ENCODE results near the gene BRSK1.
A peak's percentile ranks its signal among the peaks of the same experiment; 100 is the strongest.

The BRSK1 gene

DNA sequence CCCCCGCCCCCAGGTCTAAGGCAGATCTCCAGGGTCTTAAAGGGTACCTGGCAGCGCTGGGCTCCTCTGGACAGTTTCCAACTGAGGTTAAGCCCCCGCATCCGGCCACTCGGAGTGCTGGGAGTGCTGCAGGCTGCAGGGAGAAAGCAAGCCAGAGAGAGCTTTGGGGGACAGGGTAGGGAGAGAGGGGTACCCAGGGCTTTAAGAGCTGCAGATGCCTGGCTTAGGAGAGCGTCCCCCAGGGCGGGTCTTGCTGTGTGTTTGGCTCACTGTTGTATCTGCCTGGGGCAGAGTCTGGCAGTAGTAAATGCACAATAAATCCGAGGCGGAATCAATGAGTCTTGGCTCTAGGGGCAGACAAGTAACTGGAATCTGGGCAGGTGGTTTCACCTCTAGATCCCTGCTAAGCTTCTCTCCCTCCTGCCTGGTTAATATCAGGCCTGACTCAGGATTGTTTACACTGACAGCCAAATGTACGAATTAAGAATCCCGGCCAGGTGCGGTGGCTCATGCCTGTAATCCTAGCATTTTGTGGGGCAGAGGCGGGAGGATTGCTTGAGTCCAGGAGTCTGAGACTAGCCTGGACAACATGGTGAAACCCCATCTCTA, 71.5 kb downstream of the BRSK1 start:
- DNase-seq, result no peak

DNA sequence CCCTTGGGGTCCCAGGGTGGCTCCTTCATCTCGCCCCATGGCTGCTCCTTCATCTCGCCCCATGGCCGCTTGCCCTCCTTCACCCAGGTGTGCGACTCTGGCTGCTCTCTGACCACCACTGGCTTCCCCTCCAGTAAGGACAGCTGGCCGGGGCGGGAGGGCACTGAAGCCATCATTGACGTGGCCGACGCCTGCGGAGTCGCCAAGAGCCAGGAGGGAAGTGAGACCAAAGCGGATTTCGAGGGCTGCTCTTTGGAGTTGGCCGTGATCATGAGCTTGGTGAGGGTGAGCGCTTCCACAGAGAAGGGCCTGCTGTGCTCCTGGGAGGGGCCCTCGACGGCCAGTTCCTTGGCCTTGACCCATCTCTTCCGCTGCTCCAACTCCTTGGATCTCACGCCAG, 74.7 kb downstream of the BRSK1 start:
- no peak for DNase-seq

DNA sequence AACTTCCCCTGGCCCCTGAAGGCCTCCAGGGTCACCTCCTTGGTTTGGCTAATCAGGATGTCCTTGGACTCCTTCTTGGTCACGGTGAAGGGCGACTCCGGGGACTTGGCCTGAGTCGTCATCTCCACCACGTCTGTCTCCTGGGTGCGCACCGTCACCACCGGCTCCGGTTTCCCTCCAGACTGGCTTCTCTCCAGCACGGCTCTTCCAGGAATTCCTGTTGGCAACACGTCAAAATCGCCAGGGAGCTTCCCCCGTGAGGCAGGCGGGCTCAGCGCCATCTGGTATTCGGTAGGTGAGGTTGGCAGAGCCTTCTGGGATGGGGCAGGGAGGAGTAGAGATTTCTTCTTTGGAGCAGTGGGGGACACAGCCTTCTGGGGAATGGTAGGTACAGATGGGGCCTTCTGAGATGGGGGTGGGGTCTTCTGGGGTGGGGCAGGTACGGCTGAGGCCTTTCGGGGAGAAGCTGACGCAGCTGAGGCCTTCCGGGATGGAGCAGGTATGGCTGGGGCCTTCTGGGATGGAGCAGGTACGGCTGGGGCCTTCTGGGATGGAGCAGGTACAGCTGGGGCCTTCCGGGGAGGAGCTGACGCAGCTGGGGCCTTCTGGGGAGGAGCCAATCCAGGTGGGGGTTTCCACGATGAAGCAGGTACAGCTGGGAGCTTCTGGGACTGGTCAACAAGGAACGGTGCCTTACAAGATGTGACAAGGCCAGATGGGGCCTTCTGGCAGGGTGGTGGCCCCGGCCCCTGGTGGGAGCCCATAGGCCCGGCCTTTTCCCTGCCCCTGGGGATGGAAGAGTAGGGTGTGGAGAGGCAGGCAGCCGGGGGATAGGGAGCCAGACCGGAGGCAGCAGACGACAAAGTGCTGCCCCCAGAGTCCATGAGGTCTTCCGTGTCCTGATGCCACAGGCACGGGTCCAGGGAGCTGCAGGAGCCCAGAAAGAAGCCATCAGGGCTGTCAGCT, 75.4 kb downstream of the BRSK1 start:
- peak; percentile 47 for DNase-seq

DNA sequence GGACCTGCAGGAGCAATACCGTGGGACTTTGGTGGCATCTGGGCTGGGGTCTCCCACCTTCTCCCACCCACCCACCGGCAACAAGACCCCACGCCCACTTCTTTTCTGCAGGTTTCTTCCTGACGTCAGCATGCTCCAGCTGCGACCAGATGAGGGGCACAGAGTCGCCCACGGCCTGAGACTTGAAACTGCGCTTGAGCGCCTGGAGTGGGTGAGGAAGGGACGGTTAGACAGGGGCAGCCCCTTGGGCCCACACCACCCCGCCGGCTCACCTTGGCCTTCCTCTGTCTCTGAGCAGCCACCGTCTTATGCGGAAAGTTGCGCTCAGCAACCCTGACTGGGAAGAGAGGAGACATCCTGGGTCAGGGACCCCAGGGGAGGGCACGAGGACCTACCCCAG, 77.1 kb downstream of the BRSK1 start:
- no peak for DNase-seq
